ENCODE measurements around the gene EMCN.

DNA sequence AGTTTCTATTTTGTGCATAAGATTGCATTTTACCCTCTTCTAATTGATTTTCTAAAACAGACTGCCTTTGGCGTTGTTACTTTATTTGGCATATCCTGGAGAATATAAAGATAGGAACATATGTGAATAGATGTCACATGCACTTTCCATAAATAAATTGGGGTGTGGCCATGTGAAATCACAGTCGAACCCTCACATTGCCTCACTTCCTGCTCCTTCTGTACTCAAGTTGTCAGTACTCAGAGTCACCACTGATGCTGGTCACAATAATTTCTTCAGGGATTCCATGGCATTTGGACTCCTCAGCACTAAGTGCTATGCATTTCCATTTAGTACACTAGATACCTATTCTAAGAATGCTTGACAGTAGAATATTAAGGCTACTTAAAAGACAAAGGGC lies 1.4 kb upstream of the EMCN start:
- TF ChIP-seq BHLHE40 (IDR thresholded peaks at IDR 0.05; ENCODE audit: low read depth, low read length) = no peak
- TF ChIP-seq CTCF (IDR thresholded peaks at IDR 0.05) = no peak
- no peak for TF ChIP-seq POLR2A (IDR thresholded peaks at IDR 0.05; ENCODE audit: low read length)
- TF ChIP-seq RARB (CRISPR knock-in tag; IDR thresholded peaks at IDR 0.05) = no peak
- TF ChIP-seq EP300 (IDR thresholded peaks at IDR 0.05) = no peak

Data from A549 (cell line).